WTC11 (cell line): ENCODE data around the gene IFT52. TPM values are rescaled to one million over a fixed set of nuclear protein-coding genes. Genes with fewer than 3 reads are reported as not detected.
A peak's percentile ranks its signal among the peaks of the same experiment; 100 is the strongest.

ENCODE experiments used
- ATAC-seq: fragments of 200-7000 bp; cut with Tn5 transposase; 2 replicates; pipeline ENCODE4 v1.10.0; 2021; ENCODE audit warnings: mild to moderate bottlenecking, moderate library complexity
- CTCF ChIA-PET: fragments of 300-600 bp; sonication (Branson Sonifier 250); formaldehyde crosslinking; loops from one replicate; lab custom pipeline; 2021; ENCODE audit warnings: antibody characterized with exemption; lab: Charles Lee
- POLR2A ChIA-PET: fragments of 350-600 bp; sonication (Branson Sonifier 250); formaldehyde crosslinking; loops from one replicate; lab custom pipeline; 2021; ENCODE audit warnings: antibody characterized with exemption; lab: Charles Lee
- DNase-seq: peaks from one replicate; pipeline ENCODE4 v3.0.0; 2021; ENCODE audit warnings: low spot score
- H3K27ac Mint-ChIP-seq: 2 replicates; pipeline ENCODE4 v1.8.0; 2021; ENCODE audit warnings: mixed read lengths
- H3K27me3 Mint-ChIP-seq: 2 replicates; pipeline ENCODE4 v1.8.0; 2021; ENCODE audit warnings: low read depth, mild to moderate bottlenecking, moderate library complexity, mixed read lengths
- H3K36me3 Mint-ChIP-seq: 2 replicates; pipeline ENCODE4 v1.8.0; 2021; ENCODE audit warnings: mixed read lengths
- H3K4me1 Mint-ChIP-seq: 2 replicates; pipeline ENCODE4 v1.8.0; 2022; ENCODE audit warnings: mixed read lengths
- H3K4me3 Mint-ChIP-seq: 2 replicates; pipeline ENCODE4 v1.8.0; 2021; ENCODE audit warnings: mild to moderate bottlenecking, moderate library complexity, mixed read lengths
- H3K9me3 Mint-ChIP-seq: 2 replicates; pipeline ENCODE4 v1.8.0; 2021; ENCODE audit warnings: mixed read lengths
- ATF1 ChIP-seq: sonication (generic); formaldehyde crosslinking; IDR thresholded peaks from 2 replicates; pipeline ENCODE4 v1.8.1; 2023; ENCODE audit warnings: mild to moderate bottlenecking, moderate library complexity, missing genetic modification reagents
- ATF3 ChIP-seq: sonication (generic); formaldehyde crosslinking; conservative IDR thresholded peaks from 2 replicates; pipeline ENCODE4 v1.8.1; 2022; ENCODE audit warnings: mild to moderate bottlenecking, missing genetic modification reagents
- CREB1 ChIP-seq: sonication (generic); formaldehyde crosslinking; IDR thresholded peaks from 2 replicates; pipeline ENCODE4 v1.8.0; 2023; ENCODE audit warnings: mild to moderate bottlenecking, missing genetic modification reagents
- E2F5 ChIP-seq: sonication (generic); formaldehyde crosslinking; IDR thresholded peaks from 2 replicates; pipeline ENCODE4 v1.8.1; 2022; ENCODE audit warnings: mild to moderate bottlenecking, moderate library complexity, missing genetic modification reagents
- FOXP1 ChIP-seq: sonication (generic); formaldehyde crosslinking; IDR thresholded peaks from 2 replicates; pipeline ENCODE4 v1.8.0; 2022; ENCODE audit warnings: missing genetic modification reagents, mild to moderate bottlenecking, moderate library complexity, borderline replicate concordance
- JUN ChIP-seq: sonication (generic); formaldehyde crosslinking; IDR thresholded peaks from 2 replicates; pipeline ENCODE4 v1.8.0; 2023; ENCODE audit warnings: mild to moderate bottlenecking, missing genetic modification reagents
- NFE2L1 ChIP-seq: sonication (generic); formaldehyde crosslinking; IDR thresholded peaks from 2 replicates; pipeline ENCODE4 v1.8.1; 2023; ENCODE audit warnings: missing genetic modification reagents
- NFYB ChIP-seq: sonication (generic); formaldehyde crosslinking; conservative IDR thresholded peaks from 2 replicates; pipeline ENCODE4 v1.8.0; 2022; ENCODE audit warnings: low read depth, missing genetic modification reagents
- NR2C2 ChIP-seq: sonication (generic); formaldehyde crosslinking; IDR thresholded peaks from 2 replicates; pipeline ENCODE4 v1.8.0; 2022; ENCODE audit warnings: mild to moderate bottlenecking, missing genetic modification reagents
- RELA ChIP-seq: sonication (generic); formaldehyde crosslinking; IDR thresholded peaks from 2 replicates; pipeline ENCODE4 v1.8.1; 2022; ENCODE audit warnings: missing genetic modification reagents, mild to moderate bottlenecking, borderline replicate concordance
- RORB ChIP-seq: fragments of 250-450 bp; sonication (Bioruptor Pico); IDR thresholded peaks from 2 replicates; pipeline ENCODE4 v1.9.0; 2021; ENCODE audit warnings: mild to moderate bottlenecking
- USF2 ChIP-seq: sonication (generic); formaldehyde crosslinking; IDR thresholded peaks from 2 replicates; pipeline ENCODE4 v1.8.1; 2023; ENCODE audit warnings: mild to moderate bottlenecking, missing genetic modification reagents, moderate library complexity
- ZBTB21 ChIP-seq: sonication (generic); formaldehyde crosslinking; IDR thresholded peaks from 2 replicates; pipeline ENCODE4 v1.8.1; 2023; ENCODE audit warnings: mild to moderate bottlenecking, missing genetic modification reagents, borderline replicate concordance
- ZNF423 ChIP-seq: fragments of 250-450 bp; sonication (Bioruptor Pico); IDR thresholded peaks from 2 replicates; pipeline ENCODE4 v2.1.2; 2022; ENCODE audit warnings: mild to moderate bottlenecking, moderate library complexity
- ZNF532 ChIP-seq: fragments of 250-450 bp; sonication (Bioruptor Pico); IDR thresholded peaks from 2 replicates; pipeline ENCODE4 v1.9.0; 2021; ENCODE audit warnings: mild to moderate bottlenecking, borderline replicate concordance
- total RNA-seq: library from RNA; stranded (reverse); gene quantifications from 3 replicates; pipeline ENCODE4 v1.2.3, GENCODE V29; 2021
- TF ChIP-seq, protein P1 (sequence below): fragments of 250-450 bp; sonication (Bioruptor Pico); IDR thresholded peaks from 2 replicates; pipeline ENCODE4 v1.9.0; 2021; ENCODE audit warnings: mild to moderate bottlenecking
- TF ChIP-seq, protein P2 (sequence below): sonication (generic); formaldehyde crosslinking; IDR thresholded peaks from 2 replicates; pipeline ENCODE4 v1.8.0; 2022; ENCODE audit warnings: mild to moderate bottlenecking, missing genetic modification reagents
- TF ChIP-seq, protein P3 (sequence below): sonication (generic); formaldehyde crosslinking; IDR thresholded peaks from 2 replicates; pipeline ENCODE4 v1.8.1; 2022; ENCODE audit warnings: low read depth, mild to moderate bottlenecking, moderate library complexity, missing genetic modification reagents, borderline replicate concordance

Gene IFT52
- total RNA-seq, 1 experiment from 2014 or later = 27.5 TPM

- TF ChIP-seq ZNF532 (CRISPR knock-in tag) (no peak), ZBTB21 (CRISPR knock-in tag) (no peak), NR2C2 (CRISPR knock-in tag) (no peak), ATF1 (no peak), NFYB (CRISPR knock-in tag) (no peak), ZNF423 (CRISPR knock-in tag) (no peak), USF2 (CRISPR knock-in tag) (no peak)
- TF ChIP-seq, protein P1, sequence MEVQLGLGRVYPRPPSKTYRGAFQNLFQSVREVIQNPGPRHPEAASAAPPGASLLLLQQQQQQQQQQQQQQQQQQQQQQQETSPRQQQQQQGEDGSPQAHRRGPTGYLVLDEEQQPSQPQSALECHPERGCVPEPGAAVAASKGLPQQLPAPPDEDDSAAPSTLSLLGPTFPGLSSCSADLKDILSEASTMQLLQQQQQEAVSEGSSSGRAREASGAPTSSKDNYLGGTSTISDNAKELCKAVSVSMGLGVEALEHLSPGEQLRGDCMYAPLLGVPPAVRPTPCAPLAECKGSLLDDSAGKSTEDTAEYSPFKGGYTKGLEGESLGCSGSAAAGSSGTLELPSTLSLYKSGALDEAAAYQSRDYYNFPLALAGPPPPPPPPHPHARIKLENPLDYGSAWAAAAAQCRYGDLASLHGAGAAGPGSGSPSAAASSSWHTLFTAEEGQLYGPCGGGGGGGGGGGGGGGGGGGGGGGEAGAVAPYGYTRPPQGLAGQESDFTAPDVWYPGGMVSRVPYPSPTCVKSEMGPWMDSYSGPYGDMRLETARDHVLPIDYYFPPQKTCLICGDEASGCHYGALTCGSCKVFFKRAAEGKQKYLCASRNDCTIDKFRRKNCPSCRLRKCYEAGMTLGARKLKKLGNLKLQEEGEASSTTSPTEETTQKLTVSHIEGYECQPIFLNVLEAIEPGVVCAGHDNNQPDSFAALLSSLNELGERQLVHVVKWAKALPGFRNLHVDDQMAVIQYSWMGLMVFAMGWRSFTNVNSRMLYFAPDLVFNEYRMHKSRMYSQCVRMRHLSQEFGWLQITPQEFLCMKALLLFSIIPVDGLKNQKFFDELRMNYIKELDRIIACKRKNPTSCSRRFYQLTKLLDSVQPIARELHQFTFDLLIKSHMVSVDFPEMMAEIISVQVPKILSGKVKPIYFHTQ (CRISPR knock-in tag) = no peak
- TF ChIP-seq, all 79 proteins: peak for 0
Measured at GRCh38 chr20:43686820-43687219, 96.1 kb downstream of the IFT52 start (continued).

DNA sequence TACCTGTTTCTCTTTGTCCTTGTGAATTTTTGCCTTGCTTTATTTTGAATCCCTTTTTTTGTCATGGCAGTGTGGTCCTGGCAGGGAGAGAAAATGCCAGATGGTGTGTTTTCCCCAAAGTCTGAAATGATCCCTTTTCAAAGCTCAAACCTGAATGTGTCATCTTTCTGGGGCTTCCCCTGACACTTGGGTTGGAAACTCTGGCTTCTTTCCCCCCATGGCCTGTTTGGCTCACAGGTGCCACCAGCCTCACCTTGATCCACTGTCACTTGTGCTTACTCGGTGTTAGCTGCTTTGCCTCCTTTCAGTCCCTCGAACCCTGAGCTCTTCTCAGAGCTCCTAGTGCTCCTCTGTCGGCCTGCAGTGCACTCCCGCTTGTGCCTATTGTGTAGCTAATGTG is 98.4 kb downstream of the IFT52 start:
- ChIA-PET CTCF (interaction anchor here (1.0 to 1.7 kb wide), 3 partner anchors 16 to 175 kb away, joined by 3 to 4 read pairs (median 3); no protein-coding TSS in a partner anchor), POLR2A (no interaction called here)
- TF ChIP-seq E2F5 (CRISPR knock-in tag) (no peak), ATF3 (CRISPR knock-in tag) (no peak), RORB (CRISPR knock-in tag) (no peak), FOXP1 (no peak), RELA (CRISPR knock-in tag) (no peak), NFE2L1 (CRISPR knock-in tag) (no peak), ZNF423 (CRISPR knock-in tag) (no peak), JUN (no peak), ZNF532 (CRISPR knock-in tag) (no peak), CREB1 (CRISPR knock-in tag) (no peak)
- TF ChIP-seq, protein P2, sequence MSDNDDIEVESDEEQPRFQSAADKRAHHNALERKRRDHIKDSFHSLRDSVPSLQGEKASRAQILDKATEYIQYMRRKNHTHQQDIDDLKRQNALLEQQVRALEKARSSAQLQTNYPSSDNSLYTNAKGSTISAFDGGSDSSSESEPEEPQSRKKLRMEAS (CRISPR knock-in tag) = no peak
- TF ChIP-seq, protein P3, sequence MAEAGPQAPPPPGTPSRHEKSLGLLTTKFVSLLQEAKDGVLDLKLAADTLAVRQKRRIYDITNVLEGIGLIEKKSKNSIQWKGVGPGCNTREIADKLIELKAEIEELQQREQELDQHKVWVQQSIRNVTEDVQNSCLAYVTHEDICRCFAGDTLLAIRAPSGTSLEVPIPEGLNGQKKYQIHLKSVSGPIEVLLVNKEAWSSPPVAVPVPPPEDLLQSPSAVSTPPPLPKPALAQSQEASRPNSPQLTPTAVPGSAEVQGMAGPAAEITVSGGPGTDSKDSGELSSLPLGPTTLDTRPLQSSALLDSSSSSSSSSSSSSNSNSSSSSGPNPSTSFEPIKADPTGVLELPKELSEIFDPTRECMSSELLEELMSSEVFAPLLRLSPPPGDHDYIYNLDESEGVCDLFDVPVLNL (CRISPR knock-in tag) = no peak

More for the DNA sequence above, 98.4 kb downstream of the IFT52 start:
- Mint-ChIP-seq H3K4me3 (no peak overlapping the region), H3K27me3 (no peaks in the 10 kb centered on the region), H3K27ac (peak overlapping the region; percentile 71), H3K36me3 (peaks cover 32% of the 10 kb centered on the region), H3K9me3 (no peaks in the 10 kb centered on the region), H3K4me1 (no peaks in the 10 kb centered on the region)
- ATAC-seq (no peak), DNase-seq (no peak)
